ENCODE results near the gene CEMIP.
A peak's percentile ranks its signal among the peaks of the same experiment; 100 is the strongest.

The CEMIP gene

DNA sequence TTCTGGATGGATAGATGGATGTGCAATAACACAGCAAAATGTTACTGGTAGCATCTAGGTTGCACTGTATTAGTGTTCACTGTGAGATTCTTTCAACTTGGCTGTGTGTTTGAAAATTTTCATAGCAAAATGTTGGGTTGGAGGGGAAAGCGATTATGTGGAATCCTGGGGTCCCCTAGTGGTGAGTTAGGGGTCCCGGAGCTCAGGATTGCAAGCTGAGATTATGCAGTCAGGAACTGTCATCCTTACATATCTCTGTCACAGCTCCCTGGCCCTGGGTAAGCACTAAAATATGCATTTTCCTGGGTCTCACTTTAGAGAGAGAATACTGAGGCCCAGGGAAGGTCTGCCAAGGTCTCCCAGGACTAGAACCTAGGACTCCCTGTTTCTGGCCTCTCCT is 77.2 kb downstream of the CEMIP start:
- TF ChIP-seq CTCF (conservative IDR thresholded peaks at IDR 0.05; ENCODE audit: control insufficient read depth, insufficient read depth, low read depth, low read length): peak; percentile 14
- no peak for DNase-seq (ENCODE audit: low read depth)

DNA sequence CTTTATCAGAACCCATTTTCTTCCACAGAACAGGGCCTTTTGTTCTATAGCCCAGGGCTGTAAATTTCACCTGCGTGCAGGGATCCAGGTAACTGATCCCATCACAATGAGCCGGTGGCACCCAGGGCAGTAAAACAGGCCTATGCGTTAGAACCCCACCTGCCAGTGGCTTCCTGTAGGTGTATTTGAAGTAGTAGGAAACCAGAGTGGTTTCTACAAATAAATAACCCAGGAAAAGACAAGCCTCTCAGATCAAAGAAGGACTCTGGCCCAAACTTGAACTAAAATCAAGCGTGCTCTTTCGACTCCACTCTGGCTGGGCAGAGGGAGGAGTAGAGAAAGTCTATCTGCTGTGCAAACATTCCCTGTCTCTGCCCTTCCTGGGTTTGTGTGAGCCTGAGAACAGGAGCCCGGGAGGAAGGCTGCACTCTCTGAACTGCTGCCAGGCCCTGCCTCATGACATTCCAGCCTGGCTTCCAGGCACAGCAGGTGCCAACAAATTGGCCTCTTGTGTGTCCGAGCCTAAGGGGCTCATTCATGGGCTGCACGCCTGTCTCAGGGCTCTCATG is 77.7 kb downstream of the CEMIP start:
- no peak for DNase-seq (ENCODE audit: low read depth)
- TF ChIP-seq CTCF (conservative IDR thresholded peaks at IDR 0.05; ENCODE audit: control insufficient read depth, insufficient read depth, low read depth, low read length): no peak
- H3K4me3 ChIP-seq (ENCODE audit: control insufficient read depth, low read depth, low read length): no peak overlapping the region

More for the DNA sequence above, 77.2 kb downstream of the CEMIP start:
- H3K4me3 ChIP-seq (ENCODE audit: control insufficient read depth, low read depth, low read length): no peak overlapping the region

GRCh38 chr15:80861731-80862170 is 82.6 kb downstream of the CEMIP start:
- TF ChIP-seq CTCF (conservative IDR thresholded peaks at IDR 0.05; ENCODE audit: control insufficient read depth, insufficient read depth, low read depth, low read length): no peak
- DNase-seq (ENCODE audit: low read depth): peak; percentile 70
- H3K4me3 ChIP-seq (ENCODE audit: control insufficient read depth, low read depth, low read length): no peak overlapping the region

GRCh38 chr15:80864666-80865065 is 85.5 kb downstream of the CEMIP start:
- no peak for DNase-seq (ENCODE audit: low read depth)
- no peak overlapping the region for H3K4me3 ChIP-seq (ENCODE audit: control insufficient read depth, low read depth, low read length)
- TF ChIP-seq CTCF (conservative IDR thresholded peaks at IDR 0.05; ENCODE audit: control insufficient read depth, insufficient read depth, low read depth, low read length): no peak

DNA sequence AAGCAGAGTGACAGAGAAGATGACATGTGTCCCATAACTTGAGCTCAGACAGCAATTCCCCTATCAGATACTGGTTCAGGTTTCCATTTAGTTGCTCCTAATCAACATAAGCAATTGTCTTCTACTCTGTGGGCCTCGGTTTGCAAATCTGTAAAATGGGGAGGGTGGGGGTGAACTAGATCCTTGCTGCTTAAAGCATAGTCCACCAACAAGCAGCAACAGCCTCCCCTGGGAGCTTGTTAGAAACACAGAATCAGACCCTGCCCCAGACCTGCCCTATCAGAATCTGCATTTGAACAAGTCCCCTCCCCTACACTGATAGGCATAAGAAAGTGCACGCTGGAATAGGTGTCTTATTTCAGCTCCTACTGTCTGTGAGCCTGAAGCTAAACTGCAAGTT is 87.8 kb downstream of the CEMIP start:
- no peak for TF ChIP-seq CTCF (conservative IDR thresholded peaks at IDR 0.05; ENCODE audit: control insufficient read depth, insufficient read depth, low read depth, low read length)
- H3K4me3 ChIP-seq (ENCODE audit: control insufficient read depth, low read depth, low read length): no peak overlapping the region
- DNase-seq (ENCODE audit: low read depth): no peak

DNA sequence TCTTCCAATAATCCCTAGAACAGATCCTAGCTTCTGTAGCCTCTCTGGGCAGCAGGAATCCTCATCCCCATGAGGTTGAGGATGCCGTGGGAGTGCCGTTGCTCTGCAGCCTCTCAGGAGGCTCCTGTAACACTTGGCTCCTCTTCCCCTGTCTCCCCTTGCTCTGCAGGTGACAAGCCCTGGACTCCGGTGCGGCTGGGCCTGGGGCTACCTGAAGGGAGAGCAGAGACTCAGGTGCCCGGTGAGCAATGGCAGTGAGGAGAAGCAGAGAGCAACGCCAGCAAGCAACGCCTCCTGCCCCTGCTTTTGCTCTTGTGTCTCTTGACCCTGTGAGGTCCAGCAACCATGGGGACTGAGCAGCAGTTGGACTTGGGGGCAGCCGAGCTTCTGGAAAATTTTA is 91.2 kb downstream of the CEMIP start:
- no peak overlapping the region for H3K4me3 ChIP-seq (ENCODE audit: control insufficient read depth, low read depth, low read length)
- DNase-seq (ENCODE audit: low read depth): no peak
- no peak for TF ChIP-seq CTCF (conservative IDR thresholded peaks at IDR 0.05; ENCODE audit: control insufficient read depth, insufficient read depth, low read depth, low read length)

DNA sequence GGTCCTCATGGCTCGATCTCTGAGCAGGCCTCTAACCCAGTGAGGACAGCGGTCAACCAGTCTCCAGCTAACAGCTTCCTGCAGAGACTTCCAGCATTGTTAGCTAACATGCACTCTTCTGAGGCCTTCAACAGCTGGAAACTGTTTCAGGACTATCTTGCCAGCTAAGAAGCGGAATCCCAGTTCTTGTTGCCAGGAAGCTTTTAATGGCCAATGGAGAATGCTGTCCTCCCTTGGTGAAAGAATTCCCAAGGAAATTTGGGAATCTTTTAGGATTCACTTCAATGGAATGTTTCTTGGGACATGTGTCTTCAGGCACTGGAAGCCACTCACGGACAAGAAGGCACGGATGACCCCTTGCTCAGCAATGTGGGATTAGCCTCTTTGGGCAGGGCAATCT is 91.7 kb downstream of the CEMIP start:
- no peak for DNase-seq (ENCODE audit: low read depth)
- H3K4me3 ChIP-seq (ENCODE audit: control insufficient read depth, low read depth, low read length): no peak overlapping the region
- no peak for TF ChIP-seq CTCF (conservative IDR thresholded peaks at IDR 0.05; ENCODE audit: control insufficient read depth, insufficient read depth, low read depth, low read length)
